LoVo (cell line): Measurements from ENCODE around the gene MACF1.
"Not testable (repeated sequence)": the region's sequence is repeated elsewhere in the genome, so short reads cannot be mapped to it uniquely, and the experiment has no call there.

Experiments used
- DNase-seq: peaks from one replicate; pipeline ENCODE4 v3.0.0-alpha.2; 2016; ENCODE audit warnings: low spot score

MACF1 gene

DNA sequence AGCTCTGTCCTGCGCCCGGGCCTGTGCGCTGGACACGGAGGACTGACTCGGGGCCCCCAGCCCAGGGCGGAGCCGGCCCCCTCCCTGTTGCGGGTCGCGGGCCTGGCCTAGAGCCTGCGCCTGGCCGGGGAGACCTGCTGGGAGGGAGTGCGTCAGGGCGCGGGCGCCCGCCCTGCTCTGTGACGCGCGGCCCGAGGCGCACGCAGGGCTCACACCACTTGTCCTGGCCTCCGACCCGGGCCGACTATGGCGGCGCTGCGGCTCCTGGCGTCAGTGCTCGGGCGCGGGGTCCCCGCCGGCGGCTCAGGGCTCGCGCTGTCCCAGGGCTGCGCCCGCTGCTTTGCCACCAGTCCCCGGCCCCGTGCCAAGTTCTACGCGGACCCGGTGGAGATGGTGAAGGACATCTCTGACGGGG is 310.2 kb downstream of the MACF1 start:
- DNase-seq: not testable (repeated sequence)

- DNase-seq: not testable (repeated sequence)
Observed at GRCh38 chr1:39515131-39516086, 310.9 kb downstream of the MACF1 start.

GRCh38 chr1:39516841-39517240 is 312.3 kb downstream of the MACF1 start:
- not testable (repeated sequence) for DNase-seq

- DNase-seq: not testable (repeated sequence)
Observed at GRCh38 chr1:39517936-39518335, 313.4 kb downstream of the MACF1 start.

- DNase-seq: not testable (repeated sequence)
Observed at GRCh38 chr1:39519376-39519775, 314.9 kb downstream of the MACF1 start.

DNA sequence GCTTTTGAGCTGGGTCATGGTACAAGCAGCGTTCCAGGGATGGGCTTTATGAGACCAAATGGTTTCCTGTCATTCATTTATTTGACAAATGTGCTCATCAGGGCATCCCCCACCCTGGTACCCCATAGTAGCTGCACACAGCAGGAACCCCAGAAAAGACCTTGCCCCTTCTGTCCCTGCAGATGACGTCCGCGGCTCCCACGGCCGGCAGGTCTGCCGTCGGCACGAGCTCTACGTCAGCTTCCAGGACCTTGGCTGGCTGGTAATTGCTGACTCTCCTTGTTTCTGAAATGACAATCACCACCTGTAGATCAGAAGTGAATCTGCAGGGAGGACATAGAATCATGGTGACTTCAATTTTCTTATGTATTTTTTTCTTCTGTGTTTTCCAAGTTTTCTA is 317.7 kb downstream of the MACF1 start:
- DNase-seq: not testable (repeated sequence)

DNA sequence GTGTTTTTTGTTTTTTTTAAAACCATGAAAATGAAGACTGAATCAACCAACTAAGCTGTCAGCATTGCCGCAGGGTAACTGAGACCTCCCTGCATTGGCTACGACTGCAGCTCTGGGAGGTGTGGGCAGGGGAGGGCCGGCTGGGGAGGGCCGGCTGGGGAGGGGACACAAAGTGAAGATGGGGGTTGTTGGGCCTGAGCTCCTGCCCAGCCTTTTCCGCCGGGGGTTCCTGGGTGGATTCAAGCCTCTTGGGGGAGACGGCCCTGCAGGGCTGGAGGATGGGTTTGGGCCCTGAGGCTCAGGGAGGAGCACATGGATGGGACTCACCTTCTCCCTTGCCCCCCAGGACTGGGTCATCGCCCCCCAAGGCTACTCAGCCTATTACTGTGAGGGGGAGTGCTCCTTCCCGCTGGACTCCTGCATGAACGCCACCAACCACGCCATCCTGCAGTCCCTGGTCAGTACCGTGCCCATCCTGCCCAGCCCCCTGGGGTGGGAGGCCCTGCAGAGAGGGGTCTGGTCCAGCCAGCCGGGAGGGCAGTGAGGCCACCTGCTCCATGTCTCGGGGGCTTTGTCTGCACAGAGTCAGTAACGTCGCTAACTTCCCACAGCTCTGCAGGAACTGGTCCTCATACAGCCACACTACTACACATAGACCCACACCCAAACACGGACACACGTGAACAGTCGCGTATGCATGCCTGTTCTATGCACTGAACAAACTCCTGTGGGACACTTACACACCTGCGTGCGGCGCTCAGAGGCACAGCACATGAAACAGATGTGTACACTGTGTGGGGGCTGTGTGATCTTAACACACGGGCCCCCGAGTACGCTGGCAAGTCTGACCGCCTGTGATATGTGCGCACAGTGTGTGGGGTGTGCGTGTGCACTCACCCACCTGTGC is 318.4 kb downstream of the MACF1 start:
- no peak for DNase-seq

- DNase-seq: no peak
Observed at GRCh38 chr1:39524171-39524570, 319.7 kb downstream of the MACF1 start.

- no peak for DNase-seq
Observed at GRCh38 chr1:39524591-39525365, 320.3 kb downstream of the MACF1 start.

GRCh38 chr1:39525366-39526165 is 321.1 kb downstream of the MACF1 start:
- DNase-seq: no peak

DNA sequence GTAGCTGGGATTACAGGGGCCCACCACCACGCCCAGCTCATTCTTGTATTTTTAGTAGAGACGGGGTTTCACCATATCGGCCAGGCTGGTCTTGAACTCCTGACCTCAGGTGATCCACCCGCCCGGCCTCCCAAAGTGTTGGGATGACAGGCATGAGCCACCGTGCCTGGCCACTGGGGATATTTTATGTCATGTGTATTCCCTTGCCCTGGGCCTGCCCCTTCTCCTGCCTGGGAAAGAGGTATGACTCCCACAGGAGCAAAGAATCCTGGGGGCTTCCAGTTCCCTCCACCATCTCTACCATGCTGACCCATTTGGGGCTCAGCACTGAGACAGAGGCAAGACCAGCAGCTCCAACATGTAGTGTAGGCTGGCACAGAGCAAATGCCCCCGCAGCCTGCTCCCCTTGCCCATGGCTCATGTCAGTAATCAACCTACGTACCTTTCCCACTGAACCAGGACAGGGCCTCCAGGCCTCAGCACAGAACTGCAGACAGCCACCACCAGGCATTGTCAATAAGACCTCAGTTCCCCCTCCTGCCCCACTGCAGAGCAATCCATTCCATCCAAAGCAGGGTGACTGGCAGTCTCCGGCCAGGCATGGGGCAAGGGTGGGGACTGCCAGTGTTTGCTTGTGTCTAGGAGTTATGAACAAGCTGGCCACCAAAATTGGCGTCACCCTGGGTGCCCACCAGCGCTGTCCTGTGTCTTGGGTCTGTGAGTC is 322.1 kb downstream of the MACF1 start:
- no peak for DNase-seq

GRCh38 chr1:39527190-39527579 is 322.7 kb downstream of the MACF1 start:
- DNase-seq: not testable (repeated sequence)

- no peak for DNase-seq
Observed at GRCh38 chr1:39528082-39528481, 323.6 kb downstream of the MACF1 start.

DNA sequence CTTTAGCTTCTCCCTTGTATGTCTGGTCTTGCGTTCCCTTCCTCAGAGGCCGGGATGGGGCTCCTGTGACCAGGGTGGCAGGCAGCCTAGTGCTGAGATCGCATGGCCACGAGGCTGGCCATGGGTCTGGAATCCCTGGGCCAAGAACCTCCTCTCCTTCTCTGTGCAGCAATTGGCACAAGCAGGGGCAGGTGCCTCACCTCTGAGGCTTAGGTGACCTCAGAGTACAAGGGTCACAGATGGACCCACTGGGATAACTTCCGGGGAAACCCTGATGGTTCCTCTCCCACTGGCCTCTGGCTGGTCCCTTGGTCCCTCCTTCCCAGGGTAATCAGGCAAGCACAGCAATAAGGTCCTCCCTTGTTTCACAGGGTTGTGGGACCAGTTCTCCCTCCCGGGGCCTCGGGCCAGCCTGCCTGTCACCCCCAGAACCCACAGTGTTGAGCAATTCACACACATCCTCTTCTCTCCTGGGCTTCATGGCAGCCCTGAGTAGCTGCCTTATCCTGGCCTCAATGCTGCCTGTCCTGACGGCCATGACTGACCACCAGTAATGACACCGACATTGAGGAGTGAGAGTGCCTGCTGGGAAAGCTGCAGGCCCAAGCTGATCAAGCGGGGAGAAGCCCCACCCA is 325.5 kb downstream of the MACF1 start:
- no peak for DNase-seq

- DNase-seq: no peak
Observed at GRCh38 chr1:39531526-39531925, 327.0 kb downstream of the MACF1 start.

- no peak for DNase-seq
Observed at GRCh38 chr1:39533442-39533841, 328.9 kb downstream of the MACF1 start.
